Stimulated activated CD4-positive, alpha-beta T cell treated with anti-CD3 and anti-CD28 coated beads, Interleukin-1b, Interleukin-23, amount 100 ng/mL, for 1 hour (primary cell): ENCODE measurements around the gene COX20.
"Not testable (repeated sequence)": the region's sequence is repeated elsewhere in the genome, so short reads cannot be mapped to it uniquely, and the experiment has no call there.

ENCODE experiments used
- DNase-seq, 2 donors: peaks; one replicate each; pipeline ENCODE4 v3.0.0-alpha.2; 2020; ENCODE audit warnings: low read depth in 2 of 2

Gene COX20

GRCh38 chr1:244822878-244823277 lies 12.6 kb upstream of the COX20 start:
- no peak for DNase-seq

- no peak for DNase-seq
These were observed 8.7 kb upstream of the COX20 start for GRCh38 chr1:244826712-244827111.

GRCh38 chr1:244830639-244831038 lies 4.8 kb upstream of the COX20 start:
- no peak for DNase-seq

GRCh38 chr1:244833260-244833659 lies 2.2 kb upstream of the COX20 start:
- DNase-seq = not testable (repeated sequence)

- DNase-seq = peak in 1 of 2 donors; percentile 10
These were observed 1.5 kb upstream of the COX20 start for GRCh38 chr1:244833734-244834542.

GRCh38 chr1:244834543-244835275 lies 749 bp upstream of the COX20 start:
- peak; percentile 63 to 70 for DNase-seq

- no peak for DNase-seq
These were observed 670 bp downstream of the COX20 start for GRCh38 chr1:244836135-244836521.

GRCh38 chr1:244836584-244836983 lies 1.1 kb downstream of the COX20 start:
- no peak for DNase-seq

GRCh38 chr1:244837597-244838258 lies 2.3 kb downstream of the COX20 start:
- no peak for DNase-seq

- no peak for DNase-seq
These were observed 4.2 kb downstream of the COX20 start for GRCh38 chr1:244839656-244840055.

- DNase-seq = no peak
These were observed 4.8 kb downstream of the COX20 start for GRCh38 chr1:244840219-244840794.

- no peak for DNase-seq
These were observed 5.9 kb downstream of the COX20 start for GRCh38 chr1:244841273-244841927.

- no peak for DNase-seq
These were observed 7.9 kb downstream of the COX20 start for GRCh38 chr1:244843148-244843978.

- DNase-seq = no peak
These were observed 9.0 kb downstream of the COX20 start for GRCh38 chr1:244844155-244845121.

- no peak for DNase-seq
These were observed 11.2 kb downstream of the COX20 start for GRCh38 chr1:244846653-244847052.

- no peak for DNase-seq
These were observed 13.9 kb downstream of the COX20 start for GRCh38 chr1:244849189-244849866.

GRCh38 chr1:244850099-244850852 lies 14.8 kb downstream of the COX20 start:
- DNase-seq = no peak

- no peak for DNase-seq
These were observed 15.4 kb downstream of the COX20 start for GRCh38 chr1:244850896-244851295.
